Measurements from ENCODE around the gene OSBPL3. TPM values are rescaled to one million over a fixed set of nuclear protein-coding genes. Genes with fewer than 3 reads are reported as not detected.

Gene OSBPL3
- total RNA-seq, 4 donors from 2014 or later, result 4.3 to 8.6 (median 7.1) TPM

GRCh38 chr7:24995466-24995865 is 15.5 kb upstream of the OSBPL3 start:
- ATAC-seq (ENCODE audit: low FRiP score) (no peak), DNase-seq (ENCODE audit: low spot score) (no peak)
- TF ChIP-seq CTCF (IDR thresholded peaks at IDR 0.05), result no peak

GRCh38 chr7:24992314-24992713 is 12.3 kb upstream of the OSBPL3 start:
- DNase-seq (ENCODE audit: low spot score), result no peak
- ATAC-seq (ENCODE audit: low FRiP score), result no peak
- TF ChIP-seq CTCF (IDR thresholded peaks at IDR 0.05), result no peak

DNA sequence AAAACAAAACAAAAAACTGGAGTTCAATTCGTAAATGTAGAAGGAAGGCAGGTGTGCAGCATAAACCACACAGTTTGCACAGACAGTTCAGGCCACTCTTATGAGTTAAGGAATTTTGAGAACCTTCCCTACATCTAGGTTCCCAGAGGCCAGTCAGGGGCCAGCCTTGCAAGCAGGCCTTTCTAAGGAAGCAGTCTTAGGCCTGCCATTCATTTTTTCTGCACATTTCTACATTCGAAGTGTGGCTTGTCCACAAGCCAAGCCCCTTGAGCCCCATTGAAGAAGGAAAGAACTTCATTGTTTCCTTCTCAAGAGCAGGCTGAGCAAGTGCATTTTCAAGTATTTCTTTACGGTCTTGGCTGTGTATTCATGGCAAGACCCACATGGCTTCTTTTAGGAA is 11.4 kb upstream of the OSBPL3 start:
- TF ChIP-seq CTCF (IDR thresholded peaks at IDR 0.05), result no peak
- ATAC-seq (ENCODE audit: low FRiP score), result no peak
- DNase-seq (ENCODE audit: low spot score), result no peak

- ATAC-seq (ENCODE audit: low FRiP score), result no peak
- TF ChIP-seq CTCF (IDR thresholded peaks at IDR 0.05), result no peak
- no peak for DNase-seq (ENCODE audit: low spot score)
These were observed 7.4 kb upstream of the OSBPL3 start for GRCh38 chr7:24987331-24987842.

GRCh38 chr7:24982917-24983316 is 2.9 kb upstream of the OSBPL3 start:
- ATAC-seq (ENCODE audit: low FRiP score), result no peak
- DNase-seq (ENCODE audit: low spot score), result no peak
- no peak for TF ChIP-seq CTCF (IDR thresholded peaks at IDR 0.05)

GRCh38 chr7:24981171-24981951 is 1.4 kb upstream of the OSBPL3 start:
- ATAC-seq (ENCODE audit: low FRiP score) (peak; percentile 55), DNase-seq (ENCODE audit: low spot score) (peak; percentile 42)
- TF ChIP-seq CTCF (IDR thresholded peaks at IDR 0.05), result no peak
